Measurements from ENCODE around the gene MRPL9. TPM values are rescaled to one million over a fixed set of nuclear protein-coding genes. Genes with fewer than 3 reads are reported as not detected.
A peak's percentile ranks its signal among the peaks of the same experiment; 100 is the strongest.
"Not testable (repeated sequence)": the region's sequence is repeated elsewhere in the genome, so short reads cannot be mapped to it uniquely, and the experiment has no call there.

Gene MRPL9
- total and polyA plus RNA-seq, 7 experiments from 2014 or later = 77.0 to 168 (median 115) TPM

- H3K4me1 ChIP-seq (ENCODE audit: control insufficient read depth in 2 of 2, insufficient read depth in 2 of 2, low read length in 2 of 2); H3K27ac ChIP-seq (ENCODE audit: low read depth, low read length); H3K27me3 Mint-ChIP-seq; H3K27me3 ChIP-seq (ENCODE audit: control insufficient read depth in 2 of 2, insufficient read depth in 2 of 2, low read length in 2 of 2); ATAC-seq; H3K4me3 ChIP-seq (ENCODE audit: low read length); H3K4me3 Mint-ChIP-seq; CTCF ChIA-PET; H3K9me3 Mint-ChIP-seq; H3K36me3 ChIP-seq (ENCODE audit: control insufficient read depth in 2 of 3, insufficient read depth in 3 of 3, low read length in 3 of 3); H3K27ac Mint-ChIP-seq; DNase-seq; POLR2A ChIA-PET; H3K9me3 ChIP-seq (ENCODE audit: control insufficient read depth in 2 of 3, low read length in 3 of 3); intact Hi-C loops (cut with micrococcal nuclease): not testable (repeated sequence)
- Mint-ChIP-seq H3K4me1 (peaks cover 2 to 10% (median 3%) of the 10 kb centered on the region in 7 donors), H3K36me3 (peaks cover 0 to 10% (median 0%) of the 10 kb centered on the region in 5 donors)
Measured at GRCh38 chr1:151769270-151769669, 6.0 kb upstream of the MRPL9 start.

- H3K9me3 ChIP-seq (ENCODE audit: control insufficient read depth in 2 of 3, low read length in 3 of 3); POLR2A ChIA-PET; intact Hi-C loops (cut with micrococcal nuclease); H3K36me3 Mint-ChIP-seq; H3K27ac ChIP-seq (ENCODE audit: low read depth, low read length); H3K9me3 Mint-ChIP-seq; H3K4me3 ChIP-seq (ENCODE audit: low read length); CTCF ChIA-PET; H3K27me3 Mint-ChIP-seq; ATAC-seq; H3K36me3 ChIP-seq (ENCODE audit: control insufficient read depth in 2 of 3, insufficient read depth in 3 of 3, low read length in 3 of 3); H3K4me3 Mint-ChIP-seq; H3K4me1 ChIP-seq (ENCODE audit: control insufficient read depth in 2 of 2, insufficient read depth in 2 of 2, low read length in 2 of 2); H3K27ac Mint-ChIP-seq; H3K27me3 ChIP-seq (ENCODE audit: control insufficient read depth in 2 of 2, insufficient read depth in 2 of 2, low read length in 2 of 2); DNase-seq: not testable (repeated sequence)
- H3K4me1 Mint-ChIP-seq = peaks cover 8 to 18% (median 11%) of the 10 kb centered on the region in 7 donors
Measured at GRCh38 chr1:151768351-151769066, 5.2 kb upstream of the MRPL9 start.

GRCh38 chr1:151763990-151764389, 694 bp upstream of the MRPL9 start:
- intact Hi-C loops (cut with micrococcal nuclease) = loop anchor here (1.0 to 5.0 kb wide), 7 partner anchors 26 to 565 kb away; partner anchors contain the start of genes TDRKH (in 2 of the 2), PI4KB (in 1 of the 2), PIP5K1A (in 1 of the 2) and RIIAD1 (in 1 of the 2)
- Mint-ChIP-seq H3K9me3 (peaks cover 0 to 3% (median 0%) of the 10 kb centered on the region in 11 donors), H3K27me3 (no peaks in the 10 kb centered on the region), H3K27ac (peak overlapping the region; percentile 92 to 100 (median 97)), H3K4me3 (peak overlapping the region; percentile 91 to 98 (median 95)), H3K36me3 (peaks cover 3 to 23% (median 5%) of the 10 kb centered on the region in 5 donors), H3K4me1 (peaks cover 13 to 31% (median 21%) of the 10 kb centered on the region in 7 donors)
- Histone ChIP-seq H3K9me3 (ENCODE audit: control insufficient read depth in 2 of 3, low read length in 3 of 3) (no peaks in the 10 kb centered on the region), H3K27ac (ENCODE audit: low read depth, low read length) (peak overlapping the region; percentile 81), H3K36me3 (ENCODE audit: control insufficient read depth in 2 of 3, insufficient read depth in 3 of 3, low read length in 3 of 3) (peaks cover 6 to 36% (median 12%) of the 10 kb centered on the region in 3 experiments), H3K4me3 (ENCODE audit: low read length) (peak overlapping the region; percentile 76), H3K27me3 (ENCODE audit: control insufficient read depth in 2 of 2, insufficient read depth in 2 of 2, low read length in 2 of 2) (no peaks in the 10 kb centered on the region), H3K4me1 (ENCODE audit: control insufficient read depth in 2 of 2, insufficient read depth in 2 of 2, low read length in 2 of 2) (peaks cover 11 to 12% of the 10 kb centered on the region in 2 donors)
- ChIA-PET CTCF (interaction anchor here (1.1 kb wide), 1 partner anchor 25 kb away, joined by 4 read pairs; no protein-coding TSS in a partner anchor), POLR2A (interaction anchor here (0.5 to 3.0 kb wide), 10 partner anchors 9 to 437 kb away, joined by 3 to 24 read pairs (median 4); partner anchors contain the start of genes POGZ, SNX27 and TDRKH)
- ATAC-seq (no peak), DNase-seq (no peak)

- Histone ChIP-seq H3K4me3 (ENCODE audit: low read length) (no peak overlapping the region), H3K27me3 (ENCODE audit: control insufficient read depth in 2 of 2, insufficient read depth in 2 of 2, low read length in 2 of 2) (no peaks in the 10 kb centered on the region), H3K9me3 (ENCODE audit: control insufficient read depth in 2 of 3, low read length in 3 of 3) (no peaks in the 10 kb centered on the region), H3K27ac (ENCODE audit: low read depth, low read length) (no peak overlapping the region), H3K4me1 (ENCODE audit: control insufficient read depth in 2 of 2, insufficient read depth in 2 of 2, low read length in 2 of 2) (peaks cover 11 to 12% of the 10 kb centered on the region in 2 donors), H3K36me3 (ENCODE audit: control insufficient read depth in 2 of 3, insufficient read depth in 3 of 3, low read length in 3 of 3) (peaks cover 6 to 56% (median 12%) of the 10 kb centered on the region in 3 experiments)
- Mint-ChIP-seq H3K36me3 (peaks cover 3 to 35% (median 15%) of the 10 kb centered on the region in 5 donors), H3K4me3 (peak overlapping the region in 6 of 10 donors; percentile 17 to 58 (median 30)), H3K27me3 (no peaks in the 10 kb centered on the region), H3K4me1 (peaks cover 13 to 30% (median 21%) of the 10 kb centered on the region in 7 donors), H3K9me3 (peaks cover 0 to 3% (median 0%) of the 10 kb centered on the region in 11 donors), H3K27ac (peak overlapping the region in 7 of 9 donors; percentile 26 to 82 (median 52))
- ChIA-PET POLR2A (interaction anchor here (0.6 kb wide), 1 partner anchor 510 kb away, joined by 6 read pairs; no protein-coding TSS in a partner anchor), CTCF (no interaction called here)
- no peak for DNase-seq
- no peak for ATAC-seq
- intact Hi-C loops (cut with micrococcal nuclease) = loop anchor here (5.0 kb wide), 2 partner anchors 38 to 147 kb away; partner anchors contain the start of genes RIIAD1 (in 1 of the 2) and THEM4 (in 1 of the 2)
Measured at GRCh38 chr1:151760597-151761385, 2.5 kb downstream of the MRPL9 start.

GRCh38 chr1:151759241-151759640, 4.1 kb downstream of the MRPL9 start:
- Mint-ChIP-seq H3K36me3 (peaks cover 3 to 42% (median 15%) of the 10 kb centered on the region in 5 donors), H3K4me3 (no peak overlapping the region), H3K9me3 (peaks cover 0 to 3% (median 0%) of the 10 kb centered on the region in 11 donors), H3K27ac (no peak overlapping the region), H3K27me3 (no peaks in the 10 kb centered on the region), H3K4me1 (peaks cover 11 to 28% (median 17%) of the 10 kb centered on the region in 7 donors)
- H3K27me3 ChIP-seq (ENCODE audit: control insufficient read depth in 2 of 2, insufficient read depth in 2 of 2, low read length in 2 of 2) = no peaks in the 10 kb centered on the region
- ATAC-seq (no peak), DNase-seq (no peak)
- H3K4me1 ChIP-seq (ENCODE audit: control insufficient read depth in 2 of 2, insufficient read depth in 2 of 2, low read length in 2 of 2) = peaks cover 11% of the 10 kb centered on the region in 2 donors
- CTCF ChIA-PET = no interaction called here
- H3K9me3 ChIP-seq (ENCODE audit: control insufficient read depth in 2 of 3, low read length in 3 of 3) = no peaks in the 10 kb centered on the region
- H3K36me3 ChIP-seq (ENCODE audit: control insufficient read depth in 2 of 3, insufficient read depth in 3 of 3, low read length in 3 of 3) = peaks cover 6 to 63% (median 12%) of the 10 kb centered on the region in 3 experiments
- intact Hi-C loops (cut with micrococcal nuclease) = loop anchor here in 1 of 2 donors (5.0 kb wide), 1 partner anchor 37 kb away; the partner anchor contains the start of gene RIIAD1
- no peak overlapping the region for H3K4me3 ChIP-seq (ENCODE audit: low read length)
- no peak overlapping the region for H3K27ac ChIP-seq (ENCODE audit: low read depth, low read length)
- POLR2A ChIA-PET = no interaction called here

GRCh38 chr1:151756291-151756690, 7.0 kb downstream of the MRPL9 start:
- DNase-seq = no peak
- peak; percentile 22 for ATAC-seq
- Mint-ChIP-seq H3K4me3 (no peak overlapping the region), H3K4me1 (peaks cover 0 to 10% (median 0%) of the 10 kb centered on the region in 7 donors), H3K27me3 (peaks cover 0 to 9% (median 0%) of the 10 kb centered on the region in 5 donors), H3K27ac (no peak overlapping the region), H3K36me3 (peaks cover 0 to 35% (median 15%) of the 10 kb centered on the region in 5 donors), H3K9me3 (peaks cover 0 to 2% (median 0%) of the 10 kb centered on the region in 11 donors)
- intact Hi-C loops (cut with micrococcal nuclease) = loop anchor here in 1 of 2 donors (5.0 kb wide), 1 partner anchor 34 kb away; the partner anchor contains the start of gene RIIAD1
- H3K36me3 ChIP-seq (ENCODE audit: control insufficient read depth in 2 of 3, insufficient read depth in 3 of 3, low read length in 3 of 3) = peaks cover 3 to 49% (median 5%) of the 10 kb centered on the region in 3 experiments
- H3K4me1 ChIP-seq (ENCODE audit: control insufficient read depth in 2 of 2, insufficient read depth in 2 of 2, low read length in 2 of 2) = no peaks in the 10 kb centered on the region
- H3K4me3 ChIP-seq (ENCODE audit: low read length) = no peak overlapping the region
- POLR2A ChIA-PET = no interaction called here
- no peak overlapping the region for H3K27ac ChIP-seq (ENCODE audit: low read depth, low read length)
- CTCF ChIA-PET = no interaction called here
- H3K9me3 ChIP-seq (ENCODE audit: control insufficient read depth in 2 of 3, low read length in 3 of 3) = no peaks in the 10 kb centered on the region
- no peaks in the 10 kb centered on the region for H3K27me3 ChIP-seq (ENCODE audit: control insufficient read depth in 2 of 2, insufficient read depth in 2 of 2, low read length in 2 of 2)

Data from naive thymus-derived CD4-positive, alpha-beta T cell (primary cell).